ENCODE results near the gene OR2T33.
A peak's percentile ranks its signal among the peaks of the same experiment; 100 is the strongest.
"Not testable (repeated sequence)": the region's sequence is repeated elsewhere in the genome, so short reads cannot be mapped to it uniquely, and the experiment has no call there.

The OR2T33 gene

GRCh38 chr1:248277876-248278275, at the start of gene OR2T33:
TSS of gene OR2T33 (minus strand) at chr1:248277976. CDS start at chr1:248273814, 4,162 bp downstream.
- DNase-seq = no peak

DNA sequence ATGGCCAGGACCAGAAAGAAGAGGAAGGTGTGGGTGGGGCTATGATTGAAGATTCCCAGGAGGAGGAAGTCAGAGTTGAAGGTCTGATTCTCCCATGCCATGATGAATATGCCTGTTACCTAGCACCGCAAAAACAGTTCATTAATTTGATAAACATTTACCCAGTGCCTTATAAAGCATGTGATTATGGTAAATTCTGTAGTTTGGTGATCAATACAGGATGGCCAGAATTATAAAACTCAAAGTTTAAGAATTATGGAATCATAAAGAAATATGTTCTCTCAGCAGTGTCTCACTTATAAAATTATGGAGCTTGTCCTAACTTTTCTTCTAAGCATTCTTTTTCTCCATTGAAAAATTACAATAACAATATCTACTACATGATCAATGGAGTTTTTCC, 46.7 kb upstream of the OR2T33 start, which contains the start of gene OR2M7:
Gene OR2M7, minus strand, starts transcription at position 101 of the 400 bp plus-strand sequence. Its CDS starts 0 bp downstream, at position 101.
- DNase-seq = no peak

GRCh38 chr1:248316796-248317195, 39.0 kb upstream of the OR2T33 start:
- DNase-seq = no peak

- DNase-seq = not testable (repeated sequence)
These were observed 29.0 kb upstream of the OR2T33 start for GRCh38 chr1:248306740-248307139.

- DNase-seq = no peak
These were observed 28.3 kb upstream of the OR2T33 start for GRCh38 chr1:248306103-248306502.

GRCh38 chr1:248305672-248306071, 27.9 kb upstream of the OR2T33 start:
- DNase-seq = not testable (repeated sequence)

DNA sequence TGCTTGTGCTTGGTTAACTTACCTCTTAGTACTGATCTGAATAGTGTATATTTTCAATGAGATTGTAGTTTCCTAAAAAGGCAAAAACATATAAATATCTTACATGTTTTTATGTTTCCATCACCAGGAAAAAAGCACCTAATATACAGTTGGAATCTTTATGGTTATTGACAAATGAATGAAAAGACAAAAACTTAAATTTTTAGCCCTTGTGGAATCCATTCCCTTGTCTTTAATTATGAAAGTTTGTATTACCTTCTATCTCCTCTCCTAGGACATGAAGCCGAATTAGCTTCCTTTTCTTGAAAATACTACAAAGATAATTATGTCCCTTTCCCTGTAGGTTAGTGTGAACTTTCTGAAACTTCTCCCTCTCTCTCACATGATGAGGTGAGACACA, 25.5 kb upstream of the OR2T33 start, which contains the start of gene OR2T12:
Gene OR2T12, minus strand, starts transcription at position 101 of the 400 bp plus-strand sequence. CDS start 7,846 bp downstream, outside the sequence.
- no peak for DNase-seq

DNA sequence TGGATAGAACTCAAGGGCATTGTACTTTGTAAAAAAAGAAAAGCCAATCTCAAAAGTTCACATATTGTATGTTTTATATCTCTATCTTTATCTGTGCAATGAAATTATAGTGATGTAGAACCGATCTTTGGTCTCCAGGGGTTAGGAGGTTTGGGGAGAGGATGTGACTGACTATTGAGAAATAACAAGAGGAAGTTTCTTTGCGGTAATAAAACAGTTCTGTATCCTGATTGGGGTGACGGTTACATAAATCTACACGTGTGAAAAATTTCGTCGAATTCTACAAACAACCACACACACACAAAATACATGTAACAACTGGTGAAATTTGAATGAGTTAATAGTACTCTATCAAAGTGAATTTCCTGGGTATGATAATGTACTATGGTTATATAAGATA, 10.6 kb upstream of the OR2T33 start:
- DNase-seq = no peak

DNA sequence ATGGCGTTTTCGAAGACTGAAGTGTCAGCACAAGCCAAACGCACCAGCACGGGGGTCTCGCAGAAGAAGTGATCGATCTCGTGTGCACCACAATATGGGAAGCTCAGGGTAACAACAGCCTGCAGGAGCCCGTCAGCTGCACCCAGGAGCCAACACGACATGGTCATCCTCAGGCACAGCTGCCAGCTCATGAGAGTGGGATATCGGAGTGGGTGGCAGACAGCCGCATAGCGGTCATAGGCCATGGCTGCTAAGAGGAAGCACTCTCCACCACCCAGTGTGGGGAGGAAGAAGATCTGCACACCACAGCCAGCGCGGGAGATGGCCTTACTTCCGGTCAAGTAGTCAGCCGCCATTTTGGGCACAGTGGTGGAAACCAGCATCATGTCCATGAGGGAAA, 4.6 kb downstream of the OR2T33 start:
- not testable (repeated sequence) for DNase-seq

GRCh38 chr1:248268178-248268577, 9.6 kb downstream of the OR2T33 start:
- DNase-seq = no peak

GRCh38 chr1:248259309-248259708, 18.5 kb downstream of the OR2T33 start:
- DNase-seq = not testable (repeated sequence)

- peak; percentile 74 for DNase-seq
These were observed 34.6 kb downstream of the OR2T33 start for GRCh38 chr1:248243204-248243603.

GRCh38 chr1:248239478-248239877, 38.3 kb downstream of the OR2T33 start:
- no peak for DNase-seq

GRCh38 chr1:248231117-248231516, 46.7 kb downstream of the OR2T33 start, which contains the start of gene OR2M4:
TSS of gene OR2M4 (plus strand) at chr1:248231417. CDS start at chr1:248238929, 7,512 bp downstream.
- DNase-seq = no peak

DNA sequence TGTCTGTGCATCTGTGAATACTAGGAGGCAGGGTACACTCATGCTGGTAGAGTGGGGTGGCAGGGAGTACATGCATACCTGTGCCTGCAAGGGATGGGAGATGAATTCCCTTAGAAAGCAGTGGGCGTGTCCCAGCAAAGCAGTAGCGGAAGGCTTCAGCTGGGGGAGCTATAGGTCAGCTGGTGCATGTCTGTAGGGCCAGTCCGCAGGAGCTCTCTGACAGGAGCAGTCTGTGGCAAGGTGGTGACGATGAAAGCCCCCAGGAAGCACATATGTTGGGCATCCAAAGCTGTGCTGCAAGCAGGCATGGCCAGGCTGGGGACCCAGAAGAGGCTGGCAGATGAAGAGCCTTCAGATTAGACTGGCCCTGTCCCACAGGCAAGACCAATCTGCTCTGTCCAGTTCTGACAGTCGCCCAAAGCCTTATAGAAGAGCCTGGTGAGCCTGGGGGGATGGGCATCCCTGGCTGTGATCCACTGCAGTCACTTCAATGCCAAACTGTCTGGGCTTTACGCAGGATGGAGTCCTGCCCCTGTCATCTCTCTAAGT, 48.3 kb downstream of the OR2T33 start:
- DNase-seq = no peak

DNA sequence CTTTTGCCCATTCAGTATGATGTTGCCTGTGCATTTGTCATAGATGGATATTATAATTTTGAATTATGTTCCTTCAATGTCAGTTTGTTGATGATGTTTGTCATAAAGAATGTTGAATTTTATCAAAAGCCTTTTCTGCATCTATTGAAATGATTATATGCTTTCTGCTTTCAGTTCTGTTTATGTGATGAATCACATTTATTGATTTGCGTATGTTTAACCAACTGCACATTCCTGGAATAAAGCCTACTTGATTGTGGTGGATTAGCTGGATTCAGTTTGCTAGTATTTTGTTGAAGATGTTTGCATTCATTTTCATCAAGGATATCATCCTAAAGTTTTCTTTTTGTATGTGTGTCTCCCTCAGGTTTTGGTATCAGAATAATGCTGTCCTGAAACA, 52.2 kb downstream of the OR2T33 start:
- DNase-seq = no peak

Measured in NCI-H82 (cell line).